ENCODE data around the gene PLEKHM2.

The PLEKHM2 gene

DNA sequence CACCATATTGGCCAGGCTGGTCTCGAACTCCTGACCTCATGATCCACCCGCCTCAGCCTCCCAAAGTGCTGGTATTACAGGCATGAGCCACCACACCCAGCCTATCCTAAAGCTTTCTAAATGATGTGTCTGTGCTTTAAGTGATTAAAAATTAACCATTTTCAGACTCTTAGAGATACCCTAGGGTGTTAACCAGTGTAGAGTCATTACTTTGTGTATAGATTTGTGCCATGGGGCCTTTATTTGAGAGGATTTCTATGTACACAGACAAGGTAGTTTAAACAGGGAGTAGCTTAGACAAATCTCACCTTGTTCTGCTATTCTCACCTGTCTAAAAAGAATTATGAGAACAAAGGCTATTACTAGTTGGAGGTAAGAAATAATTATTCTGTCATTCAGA, 12.7 kb upstream of the PLEKHM2 start:
- H3K4me1 ChIP-seq (ENCODE audit: control insufficient read depth, insufficient read depth, low read length, poor library complexity, severe bottlenecking) = no peaks in the 10 kb centered on the region
- no peak for DNase-seq
- no peak overlapping the region for H3K27ac ChIP-seq (ENCODE audit: insufficient read depth, low read length, poor library complexity, severe bottlenecking)
- no peaks in the 10 kb centered on the region for H3K9me3 ChIP-seq (ENCODE audit: control insufficient read depth, low read length)
- H3K36me3 ChIP-seq (ENCODE audit: control insufficient read depth, insufficient read depth, low read length) = no peaks in the 10 kb centered on the region
- no peak overlapping the region for H3K4me3 ChIP-seq (ENCODE audit: insufficient read depth, low read depth, low read length, poor library complexity, severe bottlenecking)
- H3K27me3 ChIP-seq (replicated peaks; ENCODE audit: control insufficient read depth, insufficient read depth, low read length, poor library complexity, severe bottlenecking) = no peaks in the 10 kb centered on the region

DNA sequence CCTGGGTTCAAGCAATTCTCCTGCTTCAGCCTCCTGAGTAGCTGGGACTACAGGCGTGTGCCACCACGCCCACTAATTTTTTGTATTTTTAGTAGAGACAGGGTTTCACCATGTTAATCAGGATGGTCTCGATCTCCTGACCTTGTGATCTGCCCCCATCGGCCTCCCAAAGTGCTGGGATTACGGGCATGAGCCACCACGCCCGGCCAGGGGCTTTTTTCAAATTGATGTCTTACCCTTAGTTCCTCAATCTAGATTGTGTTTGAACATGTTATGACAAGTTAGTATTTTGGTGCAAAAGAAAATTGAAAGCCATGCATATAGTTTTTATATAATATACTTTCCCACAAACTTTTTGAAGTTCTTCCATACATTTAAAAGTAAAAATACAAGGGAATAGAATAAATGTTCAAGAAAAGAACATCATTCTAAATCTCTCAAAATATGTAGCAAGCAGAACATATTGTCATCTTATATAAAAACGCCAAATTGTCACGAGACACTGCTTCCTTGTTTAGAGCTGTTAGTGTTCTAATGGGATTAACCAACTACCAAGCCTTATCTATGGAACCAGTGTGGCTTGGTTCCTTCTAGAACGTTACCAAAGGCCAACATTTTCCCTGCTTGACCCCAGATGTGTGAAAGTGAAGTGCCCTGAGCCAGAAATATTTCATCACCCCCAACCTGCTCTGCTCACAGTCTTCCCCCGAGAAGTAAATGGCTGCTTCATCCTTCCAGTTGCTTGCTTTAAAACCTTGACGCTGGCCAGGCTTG, 9.5 kb upstream of the PLEKHM2 start:
- H3K9me3 ChIP-seq (ENCODE audit: control insufficient read depth, low read length) = no peaks in the 10 kb centered on the region
- H3K4me1 ChIP-seq (ENCODE audit: control insufficient read depth, insufficient read depth, low read length, poor library complexity, severe bottlenecking) = no peaks in the 10 kb centered on the region

DNA sequence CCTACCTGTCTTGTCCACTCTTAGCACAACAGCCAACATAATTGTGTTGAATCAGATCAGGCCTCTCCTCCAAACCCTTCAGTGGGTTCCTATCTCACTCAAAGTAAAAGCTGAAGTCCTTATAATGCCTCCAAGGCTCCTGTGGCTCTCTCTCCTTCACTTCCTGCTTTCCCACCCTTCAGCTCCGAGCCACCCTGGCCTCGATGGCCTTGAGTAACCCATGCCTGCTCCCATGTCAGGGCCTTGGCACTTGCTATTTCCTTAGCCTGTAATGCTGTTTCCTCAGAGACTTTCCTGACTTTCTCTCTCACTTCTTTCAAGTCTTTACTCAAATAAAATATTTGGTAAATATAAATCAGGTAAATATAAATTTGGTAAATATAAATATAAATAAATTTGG, 8.1 kb upstream of the PLEKHM2 start:
- Histone ChIP-seq H3K27me3 (replicated peaks; ENCODE audit: control insufficient read depth, insufficient read depth, low read length, poor library complexity, severe bottlenecking) (no peaks in the 10 kb centered on the region), H3K36me3 (ENCODE audit: control insufficient read depth, insufficient read depth, low read length) (no peaks in the 10 kb centered on the region), H3K9me3 (ENCODE audit: control insufficient read depth, low read length) (no peaks in the 10 kb centered on the region), H3K27ac (ENCODE audit: insufficient read depth, low read length, poor library complexity, severe bottlenecking) (no peak overlapping the region), H3K4me1 (ENCODE audit: control insufficient read depth, insufficient read depth, low read length, poor library complexity, severe bottlenecking) (no peaks in the 10 kb centered on the region), H3K4me3 (ENCODE audit: insufficient read depth, low read depth, low read length, poor library complexity, severe bottlenecking) (no peak overlapping the region)
- no peak for DNase-seq

More for the DNA sequence above, 9.5 kb upstream of the PLEKHM2 start:
- Histone ChIP-seq H3K27ac (ENCODE audit: insufficient read depth, low read length, poor library complexity, severe bottlenecking) (no peak overlapping the region), H3K36me3 (ENCODE audit: control insufficient read depth, insufficient read depth, low read length) (no peaks in the 10 kb centered on the region), H3K4me3 (ENCODE audit: insufficient read depth, low read depth, low read length, poor library complexity, severe bottlenecking) (no peak overlapping the region), H3K27me3 (replicated peaks; ENCODE audit: control insufficient read depth, insufficient read depth, low read length, poor library complexity, severe bottlenecking) (no peaks in the 10 kb centered on the region)
- no peak for DNase-seq

DNA sequence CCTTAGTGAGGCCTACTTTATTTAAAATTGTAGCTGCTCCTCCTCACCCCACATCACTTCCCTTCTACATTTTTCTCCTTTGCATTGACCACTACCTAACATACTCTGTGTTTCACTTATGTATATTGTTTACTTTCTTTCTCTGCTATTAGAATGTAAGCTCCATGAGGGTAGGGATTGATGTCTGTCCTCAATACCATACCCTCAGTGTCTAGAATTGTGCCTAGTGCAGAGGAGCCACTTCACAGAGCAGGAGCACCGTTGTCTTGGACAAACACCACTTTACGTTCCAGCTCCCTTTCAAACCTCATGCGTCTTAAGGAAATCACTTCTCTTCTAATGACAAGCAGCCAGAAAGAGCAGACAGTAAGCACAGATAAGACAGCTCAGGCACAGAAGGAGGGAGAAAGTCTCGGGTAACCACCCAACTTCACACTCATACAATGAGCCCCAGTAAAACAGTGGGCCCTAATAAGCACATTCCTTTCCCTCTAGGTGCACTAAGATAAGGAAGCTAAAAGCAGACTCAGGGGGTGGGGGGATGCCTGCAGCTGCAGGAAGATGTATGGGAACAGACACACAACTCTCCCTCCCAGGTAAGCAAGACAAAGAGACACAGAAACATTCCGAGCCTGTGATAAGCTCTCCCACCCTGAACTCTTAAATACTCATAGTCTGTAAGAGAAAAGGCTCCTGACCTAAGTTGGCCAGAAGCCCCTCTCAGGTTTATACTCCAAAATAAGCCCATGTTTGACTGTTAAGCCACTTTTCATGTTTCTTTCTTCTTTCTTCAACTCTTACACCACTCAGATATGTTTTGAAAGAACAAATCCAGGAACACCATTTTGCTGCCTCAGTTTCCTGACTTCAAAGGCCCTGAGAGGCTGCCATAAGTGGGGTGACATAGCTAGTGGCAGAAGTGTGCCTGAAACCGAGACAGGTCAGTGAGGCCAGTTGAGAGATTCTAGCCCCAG, 7.1 kb upstream of the PLEKHM2 start:
- Histone ChIP-seq H3K27ac (ENCODE audit: insufficient read depth, low read length, poor library complexity, severe bottlenecking) (no peak overlapping the region), H3K36me3 (ENCODE audit: control insufficient read depth, insufficient read depth, low read length) (no peaks in the 10 kb centered on the region), H3K4me3 (ENCODE audit: insufficient read depth, low read depth, low read length, poor library complexity, severe bottlenecking) (no peak overlapping the region), H3K27me3 (replicated peaks; ENCODE audit: control insufficient read depth, insufficient read depth, low read length, poor library complexity, severe bottlenecking) (no peaks in the 10 kb centered on the region), H3K9me3 (ENCODE audit: control insufficient read depth, low read length) (no peaks in the 10 kb centered on the region), H3K4me1 (ENCODE audit: control insufficient read depth, insufficient read depth, low read length, poor library complexity, severe bottlenecking) (no peaks in the 10 kb centered on the region)
- no peak for DNase-seq

DNA sequence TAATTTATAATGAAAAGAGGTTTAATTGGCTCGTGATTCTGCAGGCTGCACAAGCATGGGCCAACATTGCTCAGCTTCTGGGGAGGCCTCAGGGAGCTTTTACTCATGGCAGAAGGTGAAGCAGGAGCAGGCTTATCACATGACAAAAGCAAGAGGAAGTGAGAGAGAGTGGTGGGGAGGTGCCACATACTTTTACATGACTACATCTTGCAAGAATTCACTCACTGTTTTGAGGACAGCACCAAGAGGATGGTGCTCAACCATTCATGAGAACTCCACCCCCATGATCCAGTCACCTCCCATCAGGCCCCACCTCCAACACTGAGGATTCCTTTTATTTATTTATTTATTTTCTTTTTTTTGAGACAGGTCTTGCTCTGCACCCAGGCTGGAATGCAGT, 5.5 kb upstream of the PLEKHM2 start:
- H3K4me1 ChIP-seq (ENCODE audit: control insufficient read depth, insufficient read depth, low read length, poor library complexity, severe bottlenecking) = peaks cover 2% of the 10 kb centered on the region
- DNase-seq = no peak

DNA sequence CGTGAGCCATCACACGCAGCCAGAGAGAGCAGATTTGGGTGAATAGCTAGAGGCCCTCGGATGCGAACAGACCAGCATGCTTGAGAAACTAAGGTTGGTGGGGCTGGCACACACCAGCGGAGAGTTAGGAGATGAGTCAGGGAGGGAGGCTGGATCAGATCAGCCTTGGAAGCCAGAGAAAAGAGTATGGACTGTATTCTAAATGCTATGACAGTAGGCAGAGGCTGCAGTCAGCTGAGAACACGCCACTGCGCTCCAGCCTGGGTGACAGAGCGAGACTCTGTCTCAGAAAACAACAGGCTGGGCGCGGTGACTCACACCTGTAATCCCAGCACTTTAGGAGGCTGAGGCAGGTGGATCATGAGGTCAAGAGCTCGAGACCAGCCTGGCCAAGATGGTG, 4.0 kb upstream of the PLEKHM2 start:
- peaks cover 4% of the 10 kb centered on the region for H3K4me1 ChIP-seq (ENCODE audit: control insufficient read depth, insufficient read depth, low read length, poor library complexity, severe bottlenecking)
- no peaks in the 10 kb centered on the region for H3K9me3 ChIP-seq (ENCODE audit: control insufficient read depth, low read length)
- no peak overlapping the region for H3K4me3 ChIP-seq (ENCODE audit: insufficient read depth, low read depth, low read length, poor library complexity, severe bottlenecking)
- no peaks in the 10 kb centered on the region for H3K36me3 ChIP-seq (ENCODE audit: control insufficient read depth, insufficient read depth, low read length)
- H3K27me3 ChIP-seq (replicated peaks; ENCODE audit: control insufficient read depth, insufficient read depth, low read length, poor library complexity, severe bottlenecking) = no peaks in the 10 kb centered on the region
- DNase-seq = no peak
- H3K27ac ChIP-seq (ENCODE audit: insufficient read depth, low read length, poor library complexity, severe bottlenecking) = no peak overlapping the region

More for the DNA sequence above, 5.5 kb upstream of the PLEKHM2 start:
- Histone ChIP-seq H3K4me3 (ENCODE audit: insufficient read depth, low read depth, low read length, poor library complexity, severe bottlenecking) (no peak overlapping the region), H3K27me3 (replicated peaks; ENCODE audit: control insufficient read depth, insufficient read depth, low read length, poor library complexity, severe bottlenecking) (no peaks in the 10 kb centered on the region), H3K27ac (ENCODE audit: insufficient read depth, low read length, poor library complexity, severe bottlenecking) (no peak overlapping the region), H3K9me3 (ENCODE audit: control insufficient read depth, low read length) (no peaks in the 10 kb centered on the region), H3K36me3 (ENCODE audit: control insufficient read depth, insufficient read depth, low read length) (no peaks in the 10 kb centered on the region)

DNA sequence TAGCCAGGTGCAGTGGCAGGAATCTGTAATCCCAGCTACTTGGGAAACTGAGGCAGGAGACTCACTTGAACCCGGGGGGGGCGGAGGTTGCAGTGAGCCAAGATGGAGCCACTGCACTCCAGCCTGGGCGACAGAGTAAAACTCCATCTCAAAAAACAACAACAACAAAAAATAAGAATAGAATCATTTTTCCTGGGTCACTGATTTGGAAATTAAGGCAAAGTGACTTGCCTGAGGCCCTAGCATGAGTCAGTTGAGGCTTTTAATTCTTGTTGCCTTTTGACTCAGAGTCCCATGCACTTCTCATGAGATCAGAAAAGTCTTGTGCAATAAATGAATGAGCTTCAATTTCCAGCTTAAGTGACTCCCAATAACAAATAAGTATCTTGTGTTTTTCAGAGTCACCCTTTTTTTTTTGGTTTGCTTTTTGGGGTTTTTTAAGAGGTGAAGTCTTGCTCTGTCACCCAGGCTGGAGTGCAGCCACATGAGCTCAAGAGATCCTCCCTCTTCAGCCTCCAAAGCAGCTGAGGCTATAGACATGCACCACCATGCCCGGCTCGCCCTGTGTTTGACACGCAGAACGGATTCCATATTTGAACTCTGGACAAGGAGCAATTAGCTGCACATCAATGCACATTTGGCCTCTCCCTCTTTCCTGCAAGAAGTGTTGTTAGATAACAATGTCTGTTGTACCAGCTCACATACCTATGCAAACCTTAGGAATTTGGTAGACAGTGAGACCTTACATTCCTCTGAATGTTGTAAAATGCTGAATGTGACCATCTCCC, 3.4 kb upstream of the PLEKHM2 start:
- H3K27ac ChIP-seq (ENCODE audit: insufficient read depth, low read length, poor library complexity, severe bottlenecking) = no peak overlapping the region
- H3K9me3 ChIP-seq (ENCODE audit: control insufficient read depth, low read length) = no peaks in the 10 kb centered on the region
- no peaks in the 10 kb centered on the region for H3K36me3 ChIP-seq (ENCODE audit: control insufficient read depth, insufficient read depth, low read length)
- H3K4me3 ChIP-seq (ENCODE audit: insufficient read depth, low read depth, low read length, poor library complexity, severe bottlenecking) = no peak overlapping the region
- no peak for DNase-seq
- no peaks in the 10 kb centered on the region for H3K27me3 ChIP-seq (replicated peaks; ENCODE audit: control insufficient read depth, insufficient read depth, low read length, poor library complexity, severe bottlenecking)
- H3K4me1 ChIP-seq (ENCODE audit: control insufficient read depth, insufficient read depth, low read length, poor library complexity, severe bottlenecking) = peaks cover 9% of the 10 kb centered on the region

DNA sequence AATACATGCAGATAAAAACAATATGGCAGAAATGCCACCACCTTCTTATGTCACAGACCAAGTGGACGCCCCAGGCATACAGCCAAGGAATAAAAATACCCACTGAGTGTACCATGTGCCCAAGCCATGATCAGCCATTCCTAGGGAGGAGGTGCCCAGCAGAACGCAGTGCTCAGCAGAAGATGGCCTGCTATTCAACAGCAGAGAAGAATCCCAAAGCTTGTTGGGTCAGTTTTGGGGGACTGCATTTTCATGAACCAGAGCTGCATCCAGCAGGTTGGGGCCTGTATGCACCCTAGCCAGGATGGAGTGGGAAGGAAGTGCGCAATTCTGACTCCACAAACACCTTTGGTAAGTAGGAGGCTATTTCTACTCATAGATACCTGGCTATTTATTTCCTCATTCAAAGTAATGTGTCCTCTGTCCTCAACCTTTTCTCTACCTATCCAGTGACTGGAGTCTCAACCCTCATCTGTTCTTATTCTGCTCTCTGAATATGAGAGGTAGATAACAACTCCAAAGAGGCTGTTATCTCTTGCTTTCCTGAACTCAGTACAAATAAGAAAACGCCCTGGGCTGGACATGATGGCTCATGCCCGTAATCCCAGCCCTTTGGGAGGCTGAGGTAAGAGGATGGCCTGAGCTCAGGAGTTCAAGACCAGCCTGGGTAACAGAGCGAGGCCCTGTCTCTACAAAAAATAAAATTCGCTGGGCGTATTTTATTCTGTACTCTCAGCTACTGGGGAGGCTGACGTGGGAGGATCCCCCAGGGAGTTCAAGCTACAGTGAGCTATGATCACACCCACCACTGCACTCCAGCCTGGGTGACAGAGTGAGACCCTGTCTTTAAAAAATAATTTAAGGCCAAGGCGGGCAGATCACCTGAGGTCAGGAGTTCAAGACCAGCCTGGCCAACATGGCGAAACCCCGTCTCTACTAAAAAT, 2.5 kb upstream of the PLEKHM2 start:
- Histone ChIP-seq H3K27me3 (replicated peaks; ENCODE audit: control insufficient read depth, insufficient read depth, low read length, poor library complexity, severe bottlenecking) (no peaks in the 10 kb centered on the region), H3K27ac (ENCODE audit: insufficient read depth, low read length, poor library complexity, severe bottlenecking) (no peak overlapping the region), H3K36me3 (ENCODE audit: control insufficient read depth, insufficient read depth, low read length) (no peaks in the 10 kb centered on the region), H3K4me1 (ENCODE audit: control insufficient read depth, insufficient read depth, low read length, poor library complexity, severe bottlenecking) (peaks cover 16% of the 10 kb centered on the region), H3K9me3 (ENCODE audit: control insufficient read depth, low read length) (no peaks in the 10 kb centered on the region), H3K4me3 (ENCODE audit: insufficient read depth, low read depth, low read length, poor library complexity, severe bottlenecking) (no peak overlapping the region)
- DNase-seq = no peak

DNA sequence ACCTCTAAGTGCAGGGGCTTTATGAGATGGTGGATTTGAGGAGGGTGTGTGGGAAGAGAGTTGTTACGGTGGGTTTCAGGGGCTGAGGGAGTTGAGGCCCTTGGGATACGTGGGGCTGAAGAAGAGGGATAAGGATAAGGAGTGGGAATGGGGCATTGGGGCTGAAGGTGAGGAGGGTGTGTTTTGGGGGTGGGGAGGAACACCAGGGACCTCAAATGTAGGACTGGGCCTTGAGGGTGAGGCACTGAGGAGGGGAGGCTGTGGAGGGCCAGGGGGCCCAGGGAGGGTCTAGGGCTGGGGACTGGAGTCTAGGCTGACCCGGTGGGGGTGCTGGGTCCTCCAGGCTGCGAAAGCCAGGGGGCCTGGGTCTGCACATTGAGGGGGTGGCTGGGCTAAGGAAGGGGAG, 1.2 kb upstream of the PLEKHM2 start:
- peaks cover 16% of the 10 kb centered on the region for H3K4me1 ChIP-seq (ENCODE audit: control insufficient read depth, insufficient read depth, low read length, poor library complexity, severe bottlenecking)
- H3K4me3 ChIP-seq (ENCODE audit: insufficient read depth, low read depth, low read length, poor library complexity, severe bottlenecking) = no peak overlapping the region
- H3K9me3 ChIP-seq (ENCODE audit: control insufficient read depth, low read length) = no peaks in the 10 kb centered on the region
- H3K36me3 ChIP-seq (ENCODE audit: control insufficient read depth, insufficient read depth, low read length) = no peaks in the 10 kb centered on the region
- no peak overlapping the region for H3K27ac ChIP-seq (ENCODE audit: insufficient read depth, low read length, poor library complexity, severe bottlenecking)
- no peak for DNase-seq
- no peaks in the 10 kb centered on the region for H3K27me3 ChIP-seq (replicated peaks; ENCODE audit: control insufficient read depth, insufficient read depth, low read length, poor library complexity, severe bottlenecking)

Data from effector memory CD4-positive, alpha-beta T cell (primary cell).